Muscle layer of colon (tissue), 2 donors: ENCODE measurements around the gene SCN1A.
A peak's percentile ranks its signal among the peaks of the same experiment; 100 is the strongest.

Source experiments
- H3K27ac ChIP-seq: one replicate; pipeline ENCODE4 v1.7.0; 2013; ENCODE audit warnings: low read depth, mild to moderate bottlenecking, low read length, moderate library complexity
- H3K27me3 ChIP-seq, 2 donors: one replicate each; pipeline ENCODE4 v1.7.0; 2013; ENCODE audit warnings: low read length in 2 of 2, mild to moderate bottlenecking in 2 of 2; ENCODE audit not compliant: insufficient read depth in 2 of 2, control insufficient read depth in 1 of 2
- H3K36me3 ChIP-seq: one replicate; pipeline ENCODE4 v1.7.0; 2013; ENCODE audit warnings: mild to moderate bottlenecking, low read length; ENCODE audit not compliant: insufficient read depth
- H3K4me1 ChIP-seq: one replicate; pipeline ENCODE4 v1.7.0; 2013; ENCODE audit warnings: mild to moderate bottlenecking, low read length; ENCODE audit not compliant: insufficient read depth
- H3K4me3 ChIP-seq, 2 donors: one replicate each; pipeline ENCODE4 v1.7.0; 2013; ENCODE audit warnings: low read length in 2 of 2, low read depth in 1 of 2, mild to moderate bottlenecking in 1 of 2, moderate library complexity in 1 of 2
- H3K9ac ChIP-seq: one replicate; pipeline ENCODE4 v1.7.0; 2013; ENCODE audit warnings: low read length
- H3K9me3 ChIP-seq: one replicate; pipeline ENCODE4 v1.7.0; 2013; ENCODE audit warnings: mild to moderate bottlenecking, low read length
- donor health status: abdominal sarcoma.
- donor health status: Adenocarcinoma of cecum.

The SCN1A gene

DNA sequence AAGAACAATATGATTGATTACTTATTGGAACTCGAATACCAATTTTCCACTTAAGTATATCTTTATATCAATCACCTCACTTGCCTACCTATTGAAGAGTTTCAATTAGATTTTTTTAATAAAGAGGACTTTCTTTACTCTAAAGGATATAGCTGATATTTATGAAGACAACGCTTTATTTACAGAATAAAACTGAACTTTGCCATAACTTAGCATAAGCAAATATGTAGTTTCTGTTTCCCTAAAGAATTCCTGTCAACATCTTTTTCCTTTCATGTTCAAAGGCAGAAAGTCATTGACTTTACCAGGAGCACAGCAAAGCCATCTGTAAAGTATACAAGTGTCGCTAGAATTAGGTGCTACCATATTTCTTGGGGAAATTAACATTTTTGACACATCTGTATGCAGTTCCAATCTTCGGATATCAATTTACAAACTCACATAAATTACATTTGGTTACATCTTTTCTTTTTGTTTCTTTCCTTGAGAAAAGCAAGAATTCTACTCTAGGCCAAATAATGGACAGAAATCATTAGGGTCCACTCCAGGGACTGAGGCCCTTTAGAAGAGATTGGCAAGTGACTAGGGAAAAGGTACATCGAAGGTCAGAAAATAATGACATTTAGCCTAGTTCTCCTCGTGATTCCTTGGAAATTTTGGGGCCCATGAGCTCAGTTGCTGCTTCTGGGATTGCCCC lies 7.5 kb upstream of the SCN1A start:
- H3K27ac ChIP-seq, result no peak overlapping the region
- no peak overlapping the region for H3K4me3 ChIP-seq
- H3K27me3 ChIP-seq, result no peaks in the 10 kb centered on the region
- no peaks in the 10 kb centered on the region for H3K4me1 ChIP-seq
- H3K9ac ChIP-seq, result no peak overlapping the region
- H3K36me3 ChIP-seq, result no peaks in the 10 kb centered on the region
- no peaks in the 10 kb centered on the region for H3K9me3 ChIP-seq

DNA sequence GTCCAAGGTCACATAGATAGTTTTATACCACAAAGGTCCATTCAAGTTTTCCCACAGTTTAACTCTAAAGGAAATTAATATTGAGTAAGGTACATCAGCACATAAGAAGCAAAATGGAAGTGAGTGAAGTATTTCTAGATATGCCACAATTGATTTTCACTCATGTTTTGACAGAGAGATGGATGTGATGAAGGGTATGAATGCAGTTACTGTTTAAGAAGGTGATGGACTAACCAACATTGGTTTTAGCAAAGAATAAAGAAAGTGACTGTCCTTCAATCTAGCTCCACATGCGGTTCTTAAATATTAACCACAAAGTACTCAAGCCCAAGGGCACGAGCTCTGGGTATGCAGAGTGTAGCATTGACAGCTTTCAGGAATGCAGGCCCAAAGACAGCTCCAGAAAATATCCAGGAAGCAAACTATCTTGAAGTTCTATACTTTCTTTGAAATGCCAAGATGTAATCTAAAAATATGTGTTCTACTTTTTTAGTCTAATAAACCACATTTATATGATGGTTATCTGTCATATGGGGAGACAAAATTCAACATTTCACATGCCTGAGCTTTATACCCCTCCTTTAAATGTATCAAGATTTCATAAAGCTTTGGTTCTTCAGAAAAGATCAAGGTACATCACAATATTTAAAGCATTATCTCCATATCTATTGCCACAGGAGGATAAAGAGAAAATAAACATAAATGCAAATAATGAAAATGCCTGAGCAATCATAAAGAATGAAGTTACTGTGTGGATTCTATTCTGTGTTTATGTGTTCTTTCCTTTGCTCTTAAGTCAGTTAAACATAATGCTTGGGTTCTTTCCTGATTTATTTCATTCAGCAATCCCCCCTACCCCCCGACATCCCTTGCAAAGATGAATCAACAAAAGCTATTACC lies 6.7 kb upstream of the SCN1A start:
- H3K27ac ChIP-seq, result no peak overlapping the region
- no peaks in the 10 kb centered on the region for H3K4me1 ChIP-seq
- H3K4me3 ChIP-seq, result no peak overlapping the region
- H3K27me3 ChIP-seq, result no peaks in the 10 kb centered on the region
- no peaks in the 10 kb centered on the region for H3K9me3 ChIP-seq
- no peak overlapping the region for H3K9ac ChIP-seq
- H3K36me3 ChIP-seq, result no peaks in the 10 kb centered on the region

DNA sequence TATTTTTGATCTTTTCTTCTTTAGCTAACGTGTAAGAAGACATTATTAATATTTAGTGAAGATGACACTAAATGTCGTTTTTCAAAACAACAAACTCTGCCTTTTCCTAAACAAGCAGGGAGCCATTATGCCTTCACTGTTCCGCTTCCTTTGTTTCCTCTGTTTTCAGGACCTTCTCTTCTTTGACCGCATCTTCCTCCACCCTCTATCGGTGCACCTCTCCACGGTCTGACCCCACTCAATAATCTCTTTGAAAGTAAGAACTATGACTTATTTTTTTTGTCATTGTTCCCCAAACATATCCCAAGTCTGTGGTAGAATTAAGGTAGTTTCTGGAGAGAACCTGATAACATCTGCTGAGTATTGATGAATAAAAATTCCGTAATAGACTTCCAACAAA lies 5.8 kb upstream of the SCN1A start:
- Histone ChIP-seq H3K9me3 (no peaks in the 10 kb centered on the region), H3K27ac (no peak overlapping the region), H3K27me3 (no peaks in the 10 kb centered on the region), H3K4me1 (no peaks in the 10 kb centered on the region), H3K4me3 (no peak overlapping the region), H3K9ac (no peak overlapping the region), H3K36me3 (no peaks in the 10 kb centered on the region)

DNA sequence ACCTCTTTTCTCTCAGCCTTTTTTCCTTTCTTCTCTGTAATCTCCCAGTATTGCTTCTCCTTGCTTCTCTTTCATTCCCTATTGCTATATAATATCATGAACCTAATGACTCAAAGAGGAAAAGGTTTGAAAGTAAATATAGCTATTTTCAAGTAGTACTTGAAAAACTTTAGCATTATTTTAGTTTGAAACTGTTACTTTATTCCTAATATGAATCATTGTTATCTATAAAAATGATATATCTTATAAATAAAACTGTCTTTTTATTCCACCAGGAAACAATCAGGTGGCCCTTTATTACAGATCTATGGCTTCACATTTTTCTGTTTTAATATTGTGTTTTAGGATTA lies 311 bp upstream of the SCN1A start:
- no peaks in the 10 kb centered on the region for H3K36me3 ChIP-seq
- H3K27me3 ChIP-seq, result no peaks in the 10 kb centered on the region
- no peaks in the 10 kb centered on the region for H3K9me3 ChIP-seq
- peaks cover 19% of the 10 kb centered on the region for H3K4me1 ChIP-seq
- H3K27ac ChIP-seq, result no peak overlapping the region
- no peak overlapping the region for H3K9ac ChIP-seq
- H3K4me3 ChIP-seq, result no peak overlapping the region

DNA sequence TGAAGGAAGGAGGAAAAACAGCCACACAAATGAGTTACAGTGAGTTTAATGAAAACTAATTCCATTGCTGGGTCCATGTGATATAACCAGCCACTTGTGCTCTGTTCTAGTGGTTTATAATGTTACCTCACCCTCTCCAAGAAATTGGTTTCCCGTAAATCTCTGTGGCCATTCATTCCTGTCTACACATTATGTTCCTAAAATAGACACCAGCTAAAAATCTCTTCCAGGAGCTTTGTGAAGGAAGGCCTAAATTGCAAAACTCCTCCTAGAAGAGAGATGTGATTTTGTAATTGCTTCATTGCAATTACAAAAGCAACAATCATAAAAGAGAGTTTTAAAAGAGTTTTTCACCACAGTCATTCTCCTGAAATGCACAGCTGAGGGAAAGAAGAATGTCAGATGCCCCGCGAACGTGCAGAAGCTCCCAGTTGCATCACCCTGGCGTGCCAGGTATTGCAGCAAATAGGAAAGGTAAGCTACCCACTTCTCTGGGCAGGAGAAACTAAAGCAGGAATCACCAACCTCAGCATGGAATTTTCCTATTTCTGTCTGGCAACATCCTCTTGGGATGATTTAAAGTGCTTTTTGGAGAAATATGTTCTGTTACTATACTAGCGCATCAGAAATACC lies 1.7 kb downstream of the SCN1A start:
- Histone ChIP-seq H3K4me1 (peaks cover 19% of the 10 kb centered on the region), H3K36me3 (no peaks in the 10 kb centered on the region), H3K27ac (peak overlapping the region; percentile 12), H3K4me3 (no peak overlapping the region), H3K27me3 (no peaks in the 10 kb centered on the region), H3K9me3 (no peaks in the 10 kb centered on the region), H3K9ac (no peak overlapping the region)

DNA sequence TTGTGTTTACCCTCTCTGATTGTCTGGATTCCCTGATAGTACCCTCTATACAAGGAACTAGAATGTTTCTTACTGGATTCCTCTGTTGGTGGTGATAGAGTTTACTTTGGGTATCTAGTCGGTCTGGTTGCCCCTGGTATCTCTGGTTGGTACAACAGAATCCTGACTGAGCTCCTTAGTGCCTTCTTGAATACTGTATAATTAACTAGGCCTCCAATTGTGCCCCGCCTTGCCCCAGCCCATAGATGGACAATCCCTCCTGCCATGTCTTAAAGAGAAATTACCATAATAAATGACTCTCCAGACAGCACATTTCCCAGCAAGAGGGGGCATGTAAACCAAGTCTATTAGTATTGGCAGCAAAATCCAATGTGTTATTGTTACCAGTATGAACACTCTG lies 2.3 kb downstream of the SCN1A start:
- Histone ChIP-seq H3K4me3 (no peak overlapping the region), H3K9me3 (no peaks in the 10 kb centered on the region), H3K4me1 (peaks cover 19% of the 10 kb centered on the region), H3K27me3 (no peaks in the 10 kb centered on the region), H3K36me3 (no peaks in the 10 kb centered on the region), H3K9ac (no peak overlapping the region), H3K27ac (peak overlapping the region; percentile 12)

DNA sequence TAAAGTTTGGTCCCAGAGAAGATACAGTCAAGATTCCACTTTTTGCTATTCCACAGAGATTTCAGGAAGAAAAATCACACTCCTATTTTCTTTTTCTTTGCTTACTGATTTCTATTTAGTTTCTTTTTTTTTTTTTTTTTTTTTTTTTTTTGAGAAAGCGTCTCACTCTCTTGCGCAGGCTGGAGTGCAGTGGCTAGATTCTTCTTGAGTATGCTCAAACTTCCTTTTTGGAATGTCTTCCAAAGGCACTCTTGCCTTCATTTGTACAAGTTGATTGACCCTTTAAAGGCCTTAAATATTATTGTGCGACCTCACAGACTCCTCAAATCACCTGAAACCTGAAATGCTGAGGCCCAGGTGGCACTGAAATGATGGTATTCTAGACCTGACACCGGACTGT lies 9.6 kb downstream of the SCN1A start:
- no peak overlapping the region for H3K4me3 ChIP-seq
- H3K27ac ChIP-seq, result no peak overlapping the region
- no peaks in the 10 kb centered on the region for H3K4me1 ChIP-seq
- no peak overlapping the region for H3K9ac ChIP-seq
- no peaks in the 10 kb centered on the region for H3K9me3 ChIP-seq
- H3K27me3 ChIP-seq, result no peaks in the 10 kb centered on the region
- H3K36me3 ChIP-seq, result no peaks in the 10 kb centered on the region

DNA sequence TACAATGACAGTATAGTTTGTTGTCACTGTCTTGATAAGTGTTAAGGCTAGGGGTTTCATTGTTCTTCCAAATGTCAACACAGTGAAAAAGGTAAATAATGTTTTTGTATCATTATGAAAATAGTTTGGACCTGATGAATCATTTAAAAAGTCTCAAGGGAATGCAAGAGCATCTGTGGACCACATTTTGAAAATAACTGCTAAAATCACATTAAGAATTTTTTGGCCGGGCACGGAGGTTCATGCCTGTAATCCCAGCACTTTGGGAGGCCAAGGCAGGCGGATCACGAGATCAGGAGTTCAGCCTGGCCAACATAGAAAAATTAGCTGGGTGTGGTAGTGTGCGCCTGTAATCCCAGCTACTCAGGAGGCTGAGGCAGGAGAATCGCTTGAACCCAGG lies 10.3 kb downstream of the SCN1A start:
- H3K36me3 ChIP-seq, result no peaks in the 10 kb centered on the region
- H3K9ac ChIP-seq, result no peak overlapping the region
- no peak overlapping the region for H3K4me3 ChIP-seq
- H3K4me1 ChIP-seq, result no peaks in the 10 kb centered on the region
- no peaks in the 10 kb centered on the region for H3K27me3 ChIP-seq
- no peak overlapping the region for H3K27ac ChIP-seq
- no peaks in the 10 kb centered on the region for H3K9me3 ChIP-seq

DNA sequence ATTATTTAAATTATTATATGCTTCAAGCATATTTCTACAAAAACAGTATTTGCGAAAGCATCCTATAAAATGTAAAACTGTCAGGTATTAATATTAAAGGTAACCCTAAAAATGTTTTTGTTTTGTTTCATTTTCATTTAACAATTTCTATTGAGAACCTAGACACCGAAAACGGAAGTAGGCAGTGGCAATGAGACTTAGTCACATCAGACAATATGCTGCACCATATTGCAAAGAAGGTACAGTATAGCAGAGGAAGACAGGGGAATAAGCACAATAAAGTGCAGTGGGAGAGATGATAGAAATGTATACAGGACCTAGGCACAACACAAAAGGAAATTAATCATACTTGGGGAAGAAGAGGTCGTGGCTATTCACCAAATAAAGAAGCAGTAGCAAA lies 12.2 kb downstream of the SCN1A start:
- Histone ChIP-seq H3K4me1 (no peaks in the 10 kb centered on the region), H3K27me3 (no peaks in the 10 kb centered on the region), H3K27ac (no peak overlapping the region), H3K4me3 (no peak overlapping the region), H3K9ac (no peak overlapping the region), H3K9me3 (no peaks in the 10 kb centered on the region), H3K36me3 (no peaks in the 10 kb centered on the region)

DNA sequence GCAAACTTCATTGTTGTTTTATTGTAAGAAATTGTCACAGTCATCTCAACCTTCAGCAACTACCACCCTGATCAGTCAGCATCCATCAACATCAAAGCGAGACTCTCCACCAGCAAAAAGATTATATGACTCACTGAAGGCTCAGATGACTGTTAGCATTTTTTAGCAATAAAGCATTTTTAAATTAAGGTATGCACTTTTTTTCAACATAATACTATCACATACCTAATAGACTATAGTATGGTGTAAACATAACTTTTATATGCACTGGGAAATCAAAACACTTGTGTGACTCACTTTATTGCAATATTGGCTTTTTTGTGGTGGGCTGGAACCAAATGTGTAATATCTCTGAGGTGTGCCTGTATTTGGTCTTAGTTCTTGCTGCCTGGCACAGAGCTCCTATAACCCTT lies 15.6 kb downstream of the SCN1A start:
- Histone ChIP-seq H3K27ac (no peak overlapping the region), H3K4me3 (no peak overlapping the region), H3K27me3 (no peaks in the 10 kb centered on the region), H3K9ac (no peak overlapping the region), H3K4me1 (no peaks in the 10 kb centered on the region), H3K9me3 (no peaks in the 10 kb centered on the region), H3K36me3 (no peaks in the 10 kb centered on the region)

DNA sequence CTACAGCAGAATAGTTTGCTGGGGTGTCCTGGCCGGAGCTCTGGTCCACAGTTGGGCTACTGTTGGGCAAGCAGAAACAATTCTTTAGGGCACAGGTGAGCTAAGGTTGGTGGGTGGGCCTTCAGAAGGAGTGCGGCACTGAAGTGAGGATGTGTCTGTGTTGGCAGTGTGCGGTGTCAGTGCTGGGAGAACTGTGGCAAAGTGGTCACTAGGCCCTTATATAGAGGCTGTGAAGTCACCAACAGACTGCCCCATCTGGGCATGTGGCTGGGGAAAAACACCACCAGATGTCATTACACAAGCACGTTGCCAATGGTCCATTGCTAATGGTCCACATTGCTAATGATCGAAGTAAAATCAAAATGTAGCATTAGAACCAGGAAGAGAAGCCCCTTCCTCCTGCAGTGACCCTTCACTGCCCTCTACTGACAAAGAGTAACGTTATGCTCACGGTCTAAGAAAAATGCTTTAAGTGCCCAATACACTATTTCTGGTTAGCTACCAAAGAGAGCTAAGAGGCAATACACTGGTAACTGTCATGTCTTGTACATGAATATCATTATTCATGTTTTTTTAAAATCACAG lies 21.3 kb downstream of the SCN1A start:
- H3K27me3 ChIP-seq, result no peaks in the 10 kb centered on the region
- H3K36me3 ChIP-seq, result no peaks in the 10 kb centered on the region
- no peaks in the 10 kb centered on the region for H3K4me1 ChIP-seq
- H3K9me3 ChIP-seq, result no peaks in the 10 kb centered on the region
- H3K27ac ChIP-seq, result no peak overlapping the region
- H3K9ac ChIP-seq, result no peak overlapping the region
- H3K4me3 ChIP-seq, result no peak overlapping the region
